Activated CD8-positive, alpha-beta memory T cell treated with anti-CD3 and anti-CD28 coated beads, Interleukin-2, amount 10 ng/mL, durations not matched to agents 7 days and 5 days (primary cell): ENCODE measurements around the gene LMOD2. TPM values are rescaled to one million over a fixed set of nuclear protein-coding genes. Genes with fewer than 3 reads are reported as not detected.

Experiments
- ATAC-seq: fragments of 150-1000 bp; cut with Tn5 transposase; one replicate; pipeline ENCODE4 v1.10.0; 2021; ENCODE audit warnings: moderate library complexity
- CTCF ChIA-PET: fragments of 350-600 bp; sonication (Branson Sonifier 250); formaldehyde crosslinking; loops from one replicate; lab custom pipeline; 2021; ENCODE audit warnings: antibody characterized with exemption; lab: Charles Lee
- DNase-seq: peaks from one replicate; pipeline ENCODE4 v3.0.0-alpha.2; 2020
- H3K27ac Mint-ChIP-seq: one replicate; pipeline ENCODE4 v1.8.0; 2021; ENCODE audit warnings: mild to moderate bottlenecking, mixed read lengths
- H3K27me3 Mint-ChIP-seq: one replicate; pipeline ENCODE4 v1.8.0; 2021; ENCODE audit warnings: mixed read lengths
- H3K36me3 Mint-ChIP-seq: one replicate; pipeline ENCODE4 v1.8.0; 2021; ENCODE audit warnings: mild to moderate bottlenecking, mixed read lengths
- H3K4me1 Mint-ChIP-seq: one replicate; pipeline ENCODE4 v1.8.0; 2021; ENCODE audit warnings: mixed read lengths
- H3K4me3 Mint-ChIP-seq: one replicate; pipeline ENCODE4 v1.8.0; 2021; ENCODE audit warnings: mild to moderate bottlenecking, moderate library complexity, mixed read lengths
- H3K9me3 Mint-ChIP-seq: one replicate; pipeline ENCODE4 v1.8.0; 2022; ENCODE audit warnings: low read depth, mixed read lengths
- total RNA-seq, 2 experiments: library from RNA; stranded (reverse); gene quantifications; one replicate each; pipeline ENCODE4 v1.2.3, GENCODE V29; 2021

Gene LMOD2
- total RNA-seq, 2 experiments from 2014 or later, result not detected

GRCh38 chr7:123665157-123665556 is 9.5 kb downstream of the LMOD2 start:
- H3K36me3 Mint-ChIP-seq, result no peaks in the 10 kb centered on the region
- DNase-seq, result no peak
- H3K4me3 Mint-ChIP-seq, result no peak overlapping the region
- CTCF ChIA-PET, result interaction anchor here (1.0 to 1.2 kb wide), 2 partner anchors 17 to 200 kb away, joined by 3 read pairs; no protein-coding TSS in a partner anchor
- no peak overlapping the region for H3K27ac Mint-ChIP-seq
- no peaks in the 10 kb centered on the region for H3K9me3 Mint-ChIP-seq
- H3K27me3 Mint-ChIP-seq, result peaks cover 35% of the 10 kb centered on the region
- ATAC-seq, result no peak
- no peaks in the 10 kb centered on the region for H3K4me1 Mint-ChIP-seq

- Mint-ChIP-seq H3K27me3 (peaks cover 31% of the 10 kb centered on the region), H3K9me3 (no peaks in the 10 kb centered on the region), H3K27ac (no peak overlapping the region), H3K36me3 (no peaks in the 10 kb centered on the region), H3K4me3 (no peak overlapping the region), H3K4me1 (no peaks in the 10 kb centered on the region)
- ATAC-seq (no peak), DNase-seq (no peak)
- CTCF ChIA-PET, result no interaction called here
Measured at GRCh38 chr7:123665896-123666295, 10.2 kb downstream of the LMOD2 start.

GRCh38 chr7:123666492-123666891 is 10.8 kb downstream of the LMOD2 start:
- Mint-ChIP-seq H3K4me3 (no peak overlapping the region), H3K4me1 (no peaks in the 10 kb centered on the region), H3K9me3 (no peaks in the 10 kb centered on the region), H3K27me3 (peaks cover 28% of the 10 kb centered on the region), H3K36me3 (no peaks in the 10 kb centered on the region), H3K27ac (no peak overlapping the region)
- CTCF ChIA-PET, result no interaction called here
- ATAC-seq (no peak), DNase-seq (no peak)

DNA sequence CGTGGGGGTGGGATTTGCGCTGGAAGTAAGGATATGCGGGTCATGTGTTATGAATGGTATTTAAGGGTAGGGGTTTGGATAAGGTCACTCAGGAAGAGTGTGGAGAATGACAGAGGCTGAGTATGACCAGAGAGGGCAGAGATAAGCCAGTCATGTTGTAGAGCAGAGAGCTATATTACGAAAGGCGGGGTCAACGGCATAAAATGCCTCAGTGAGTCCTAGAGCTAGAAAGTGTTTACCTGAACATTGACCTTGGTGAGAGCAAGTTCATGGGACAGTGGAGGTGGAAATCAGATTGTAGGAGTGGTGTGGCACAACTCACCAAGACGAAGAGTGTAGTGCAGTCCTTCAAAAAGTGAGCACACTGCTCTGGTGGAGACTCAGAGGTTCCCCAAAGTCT is 13.8 kb downstream of the LMOD2 start:
- ATAC-seq (no peak), DNase-seq (no peak)
- no peaks in the 10 kb centered on the region for H3K36me3 Mint-ChIP-seq
- H3K4me1 Mint-ChIP-seq, result no peaks in the 10 kb centered on the region
- peaks cover 11% of the 10 kb centered on the region for H3K27me3 Mint-ChIP-seq
- no peak overlapping the region for H3K4me3 Mint-ChIP-seq
- no peak overlapping the region for H3K27ac Mint-ChIP-seq
- no peaks in the 10 kb centered on the region for H3K9me3 Mint-ChIP-seq
- CTCF ChIA-PET, result no interaction called here

DNA sequence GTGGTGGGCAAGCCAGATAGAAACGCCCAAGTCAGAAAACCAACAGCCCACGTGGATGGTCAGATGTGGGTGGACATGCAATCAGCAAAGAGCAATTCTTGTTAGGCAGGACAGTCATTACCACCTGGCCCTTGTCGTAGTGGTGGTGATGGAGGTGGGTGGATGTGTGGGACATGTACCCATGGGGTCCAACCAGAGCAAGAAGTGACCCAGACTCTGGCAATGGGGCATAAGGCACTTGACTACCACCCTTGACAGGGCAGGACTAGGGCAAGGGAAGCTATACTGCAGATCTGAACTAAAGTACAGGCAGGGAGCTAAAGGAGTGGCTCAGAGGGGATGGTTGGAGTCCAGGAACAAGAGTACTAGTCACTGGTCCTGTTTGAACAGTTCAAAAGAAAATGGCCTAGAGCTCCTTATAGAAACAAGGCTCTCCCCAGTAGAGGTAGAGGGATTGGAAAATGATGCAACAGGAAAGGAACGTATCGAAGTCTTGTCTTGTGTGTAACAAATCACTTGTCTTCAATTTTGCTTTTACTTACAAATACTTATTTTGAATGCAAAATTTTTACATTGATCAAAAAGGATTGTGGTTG is 17.6 kb downstream of the LMOD2 start:
- CTCF ChIA-PET, result no interaction called here
- ATAC-seq (no peak), DNase-seq (no peak)
- H3K36me3 Mint-ChIP-seq, result no peaks in the 10 kb centered on the region
- no peaks in the 10 kb centered on the region for H3K27me3 Mint-ChIP-seq
- no peaks in the 10 kb centered on the region for H3K9me3 Mint-ChIP-seq
- H3K4me3 Mint-ChIP-seq, result no peak overlapping the region
- no peak overlapping the region for H3K27ac Mint-ChIP-seq
- no peaks in the 10 kb centered on the region for H3K4me1 Mint-ChIP-seq

DNA sequence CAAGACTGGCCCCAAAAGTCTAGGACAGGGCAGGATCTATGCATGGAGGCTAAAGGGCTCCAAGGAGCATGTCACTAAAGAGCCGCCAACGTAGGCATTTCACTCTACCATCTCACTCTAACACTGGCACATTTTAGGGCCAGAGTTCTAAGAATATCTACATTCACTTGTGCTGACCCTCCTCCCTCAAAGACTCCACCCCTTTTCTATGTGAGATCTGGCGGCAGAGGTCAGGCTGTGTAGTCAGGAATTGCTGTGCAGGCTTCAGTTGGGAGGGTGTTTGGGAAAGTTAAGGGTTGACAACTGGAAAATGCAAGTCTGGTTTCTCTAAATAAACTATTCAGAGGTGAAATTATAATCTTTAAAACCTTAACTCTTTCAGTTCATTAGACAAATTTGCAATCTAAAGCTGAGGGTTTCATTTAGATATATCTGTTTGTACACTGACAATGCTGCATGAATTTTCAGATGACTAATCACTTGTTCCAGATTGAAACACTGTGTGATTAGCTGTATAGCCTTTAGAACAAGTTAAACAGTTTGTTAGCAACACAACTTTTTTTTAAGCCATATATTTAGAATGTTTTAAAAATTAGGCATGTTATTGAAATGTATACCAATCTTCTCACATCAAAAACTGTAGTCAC is 18.2 kb downstream of the LMOD2 start:
- ATAC-seq (no peak), DNase-seq (no peak)
- no peak overlapping the region for H3K4me3 Mint-ChIP-seq
- no peaks in the 10 kb centered on the region for H3K9me3 Mint-ChIP-seq
- no peaks in the 10 kb centered on the region for H3K27me3 Mint-ChIP-seq
- CTCF ChIA-PET, result interaction anchor here (0.7 kb wide), 1 partner anchor 9 kb away, joined by 4 read pairs; no protein-coding TSS in a partner anchor
- H3K36me3 Mint-ChIP-seq, result no peaks in the 10 kb centered on the region
- H3K27ac Mint-ChIP-seq, result no peak overlapping the region
- no peaks in the 10 kb centered on the region for H3K4me1 Mint-ChIP-seq

DNA sequence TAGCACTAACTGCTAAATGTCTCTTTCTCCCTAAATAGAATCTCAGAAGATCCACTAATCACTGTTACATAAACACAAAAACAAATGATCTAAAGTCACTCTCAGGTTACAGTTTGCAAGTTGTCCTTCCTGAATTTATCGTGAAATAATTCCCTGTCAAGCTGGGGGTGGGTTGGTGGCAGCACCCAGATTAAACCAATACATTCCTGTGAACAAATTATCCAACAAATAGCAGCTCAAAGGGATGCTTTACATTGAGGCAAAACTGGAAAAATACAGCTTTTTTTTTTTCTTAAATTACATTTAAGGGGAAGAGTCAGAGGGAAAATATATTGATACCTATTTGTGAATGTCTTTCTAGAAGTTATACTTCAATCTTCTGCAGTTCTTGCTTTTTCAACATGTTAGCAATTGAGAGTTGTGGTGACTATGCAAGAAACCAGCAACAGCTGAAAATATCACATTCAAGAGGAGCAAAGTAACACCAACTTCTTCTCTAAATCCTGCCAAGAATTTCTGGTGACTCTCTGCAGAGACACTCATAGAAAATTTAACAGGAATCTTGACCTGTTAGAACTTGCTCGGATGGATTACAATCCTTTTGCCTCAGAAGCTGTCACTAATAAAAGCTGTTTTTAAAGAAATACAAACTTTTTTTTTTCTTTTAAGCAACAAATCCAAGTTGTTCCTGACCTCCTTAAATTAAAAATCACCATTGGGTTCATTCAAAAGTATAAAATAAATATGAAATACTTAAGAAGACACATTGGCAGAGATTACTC is 18.9 kb downstream of the LMOD2 start:
- no peaks in the 10 kb centered on the region for H3K4me1 Mint-ChIP-seq
- no peak overlapping the region for H3K4me3 Mint-ChIP-seq
- H3K9me3 Mint-ChIP-seq, result no peaks in the 10 kb centered on the region
- no peak for DNase-seq
- CTCF ChIA-PET, result interaction anchor here (0.7 kb wide), 1 partner anchor 8 kb away, joined by 4 read pairs; no protein-coding TSS in a partner anchor
- ATAC-seq, result no peak
- no peaks in the 10 kb centered on the region for H3K27me3 Mint-ChIP-seq
- no peaks in the 10 kb centered on the region for H3K36me3 Mint-ChIP-seq
- no peak overlapping the region for H3K27ac Mint-ChIP-seq

- CTCF ChIA-PET, result no interaction called here
- ATAC-seq, result no peak
Measured at GRCh38 chr7:123675181-123675473, 19.5 kb downstream of the LMOD2 start.

GRCh38 chr7:123677061-123677715 is 21.5 kb downstream of the LMOD2 start:
- no peak for ATAC-seq
- H3K27ac Mint-ChIP-seq, result no peak overlapping the region
- CTCF ChIA-PET, result no interaction called here
- H3K36me3 Mint-ChIP-seq, result no peaks in the 10 kb centered on the region
- H3K27me3 Mint-ChIP-seq, result no peaks in the 10 kb centered on the region
- no peaks in the 10 kb centered on the region for H3K9me3 Mint-ChIP-seq
- no peak overlapping the region for H3K4me3 Mint-ChIP-seq
- DNase-seq, result no peak
- no peaks in the 10 kb centered on the region for H3K4me1 Mint-ChIP-seq

More at GRCh38 chr7:123675181-123675473, 19.5 kb downstream of the LMOD2 start:
- Mint-ChIP-seq H3K4me3 (no peak overlapping the region), H3K27me3 (no peaks in the 10 kb centered on the region), H3K27ac (no peak overlapping the region), H3K9me3 (no peaks in the 10 kb centered on the region), H3K4me1 (no peaks in the 10 kb centered on the region), H3K36me3 (no peaks in the 10 kb centered on the region)
- DNase-seq, result no peak

DNA sequence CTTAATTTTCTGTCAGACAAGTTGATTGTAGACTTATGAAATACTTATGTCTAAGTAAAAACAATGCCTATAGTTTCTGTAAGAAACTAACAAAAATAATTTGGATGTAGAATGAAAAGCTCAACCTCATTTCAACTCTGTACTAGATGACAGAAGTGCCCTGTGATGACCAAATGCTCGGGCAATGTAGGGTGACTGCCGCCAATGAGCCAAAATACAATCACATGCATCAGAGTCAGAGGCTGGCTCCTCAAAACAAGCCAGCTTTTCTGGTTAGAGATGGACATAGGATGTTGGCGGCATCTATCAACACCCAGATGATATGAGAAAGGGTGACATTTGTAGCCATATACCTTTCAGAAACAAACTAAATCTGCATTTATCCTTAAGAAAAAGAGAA is 23.9 kb downstream of the LMOD2 start:
- no peaks in the 10 kb centered on the region for H3K4me1 Mint-ChIP-seq
- H3K4me3 Mint-ChIP-seq, result no peak overlapping the region
- H3K36me3 Mint-ChIP-seq, result peaks cover 7% of the 10 kb centered on the region

DNA sequence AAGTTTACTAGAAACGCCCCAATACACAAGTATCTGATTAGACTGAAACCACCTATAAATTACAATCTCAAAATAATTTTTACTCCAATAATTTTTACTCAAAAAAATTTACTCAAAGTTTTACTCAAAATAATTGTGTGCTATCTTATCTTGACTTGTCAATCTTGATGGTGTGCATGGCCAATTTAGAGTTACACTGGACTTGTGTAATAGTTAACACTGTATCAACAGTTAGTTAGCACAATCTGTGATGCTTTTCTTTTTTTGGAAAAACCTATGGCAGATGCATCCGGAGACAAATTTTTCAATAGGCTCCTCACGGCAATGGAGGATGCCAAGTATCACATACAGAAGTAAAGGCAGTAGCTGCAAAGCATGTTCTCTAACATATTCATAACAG is 24.9 kb downstream of the LMOD2 start:
- no peaks in the 10 kb centered on the region for H3K9me3 Mint-ChIP-seq

More for the DNA sequence above, 23.9 kb downstream of the LMOD2 start:
- H3K9me3 Mint-ChIP-seq, result no peaks in the 10 kb centered on the region
- ATAC-seq (no peak), DNase-seq (no peak)
- CTCF ChIA-PET, result no interaction called here
- H3K27ac Mint-ChIP-seq, result no peak overlapping the region
- no peaks in the 10 kb centered on the region for H3K27me3 Mint-ChIP-seq

DNA sequence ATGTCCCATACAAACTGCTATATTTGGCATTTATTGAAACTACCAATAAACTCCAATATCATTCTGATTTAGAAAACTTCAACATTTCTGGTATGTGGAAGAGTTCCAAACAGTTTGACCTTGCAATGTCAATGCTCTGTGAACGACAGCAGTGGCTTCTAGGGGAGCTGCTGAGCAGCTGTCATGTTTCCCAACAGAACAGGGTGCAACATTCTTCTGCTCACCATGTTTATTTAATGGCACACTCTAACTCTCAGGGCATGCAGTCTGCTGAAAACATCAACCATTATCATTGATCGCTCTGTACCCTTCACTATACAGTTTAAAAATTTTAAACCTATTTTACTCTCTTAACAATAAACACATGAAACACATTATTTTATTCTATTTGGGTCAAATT is 25.9 kb downstream of the LMOD2 start:
- ATAC-seq, result no peak
- CTCF ChIA-PET, result interaction anchor here (0.9 to 2.4 kb wide), 6 partner anchors 17 to 191 kb away, joined by 3 to 28 read pairs (median 4); no protein-coding TSS in a partner anchor
- no peak overlapping the region for H3K27ac Mint-ChIP-seq
- no peak for DNase-seq
- no peaks in the 10 kb centered on the region for H3K4me1 Mint-ChIP-seq
- no peaks in the 10 kb centered on the region for H3K9me3 Mint-ChIP-seq
- H3K36me3 Mint-ChIP-seq, result peaks cover 9% of the 10 kb centered on the region
- no peak overlapping the region for H3K4me3 Mint-ChIP-seq
- H3K27me3 Mint-ChIP-seq, result no peaks in the 10 kb centered on the region

More for the DNA sequence above, 24.9 kb downstream of the LMOD2 start:
- H3K4me1 Mint-ChIP-seq, result no peaks in the 10 kb centered on the region
- no peak for DNase-seq
- H3K27me3 Mint-ChIP-seq, result no peaks in the 10 kb centered on the region
- no peak for ATAC-seq
- CTCF ChIA-PET, result interaction anchor here (0.9 to 2.4 kb wide), 4 partner anchors 21 to 185 kb away, joined by 3 to 28 read pairs (median 4); no protein-coding TSS in a partner anchor
- H3K4me3 Mint-ChIP-seq, result no peak overlapping the region
- peaks cover 9% of the 10 kb centered on the region for H3K36me3 Mint-ChIP-seq
- H3K27ac Mint-ChIP-seq, result no peak overlapping the region

GRCh38 chr7:123682690-123683089 is 27.0 kb downstream of the LMOD2 start:
- no peak overlapping the region for H3K27ac Mint-ChIP-seq
- no peaks in the 10 kb centered on the region for H3K4me1 Mint-ChIP-seq
- H3K27me3 Mint-ChIP-seq, result no peaks in the 10 kb centered on the region
- no peak for ATAC-seq
- no peak for DNase-seq
- no peak overlapping the region for H3K4me3 Mint-ChIP-seq
- CTCF ChIA-PET, result interaction anchor here (0.6 to 2.4 kb wide), 14 partner anchors 8 to 202 kb away, joined by 3 to 28 read pairs (median 4); partner anchors contain the start of gene WASL
- H3K9me3 Mint-ChIP-seq, result no peaks in the 10 kb centered on the region
- H3K36me3 Mint-ChIP-seq, result peaks cover 10% of the 10 kb centered on the region
